Activated B cell treated with CpG ODN at 0.5 μM for 24 hours (primary cell): ENCODE data around the gene PTGR2. TPM values are rescaled to one million over a fixed set of nuclear protein-coding genes. Genes with fewer than 3 reads are reported as not detected.
"Not testable (repeated sequence)": the region's sequence is repeated elsewhere in the genome, so short reads cannot be mapped to it uniquely, and the experiment has no call there.

Source experiments
- ATAC-seq: fragments of 200-7000 bp; cut with Tn5 transposase; one replicate; pipeline ENCODE4 v1.10.0; 2021; ENCODE audit warnings: low read depth, mild to moderate bottlenecking, moderate library complexity
- CTCF ChIA-PET: fragments of 350-600 bp; sonication (Branson Sonifier 250); formaldehyde crosslinking; loops from one replicate; lab custom pipeline; 2021; ENCODE audit warnings: antibody characterized with exemption; lab: Charles Lee
- POLR2A ChIA-PET: fragments of 350-600 bp; sonication (Branson Sonifier 250); formaldehyde crosslinking; loops from one replicate; lab custom pipeline; 2021; ENCODE audit warnings: antibody characterized with exemption; lab: Charles Lee
- DNase-seq: peaks from one replicate; pipeline ENCODE4 v3.0.0; 2022
- H3K27ac Mint-ChIP-seq: one replicate; pipeline ENCODE4 v1.8.0; 2020; ENCODE audit warnings: mixed read lengths
- H3K27me3 Mint-ChIP-seq: one replicate; pipeline ENCODE4 v1.8.0; 2021; ENCODE audit warnings: mixed read lengths
- H3K36me3 Mint-ChIP-seq: one replicate; pipeline ENCODE4 v1.8.0; 2021; ENCODE audit warnings: low read depth, mixed read lengths
- H3K4me1 Mint-ChIP-seq: one replicate; pipeline ENCODE4 v1.8.0; 2021; ENCODE audit warnings: mixed read lengths
- H3K4me3 Mint-ChIP-seq: one replicate; pipeline ENCODE4 v1.8.0; 2020; ENCODE audit warnings: mild to moderate bottlenecking, mixed read lengths
- H3K9me3 Mint-ChIP-seq: one replicate; pipeline ENCODE4 v1.8.0; 2020; ENCODE audit warnings: mixed read lengths
- CTCF ChIP-seq: fragments of 200-600 bp; IDR thresholded peaks from one replicate; pipeline ENCODE4 v1.8.0; 2022; ENCODE audit warnings: antibody characterized with exemption, mild to moderate bottlenecking
- intact Hi-C: fragments of 100-400 bp; cut with micrococcal nuclease; formaldehyde crosslinking; loops from one replicate; pipeline ENCODE4 v1.15.1; 2024
- total RNA-seq: library from RNA; stranded (reverse); gene quantifications from 2 replicates; pipeline ENCODE4 v1.2.3, GENCODE V29; 2022

The PTGR2 gene
- total RNA-seq, 1 donor from 2014 or later: 4.8 TPM

GRCh38 chr14:73859145-73859544 lies 7.5 kb downstream of the PTGR2 start:
- Mint-ChIP-seq H3K4me1 (no peaks in the 10 kb centered on the region), H3K36me3 (peaks cover 3% of the 10 kb centered on the region), H3K4me3 (no peak overlapping the region), H3K27me3 (no peaks in the 10 kb centered on the region), H3K9me3 (no peaks in the 10 kb centered on the region), H3K27ac (no peak overlapping the region)
- DNase-seq (no peak), ATAC-seq (no peak)
- CTCF ChIA-PET: no interaction called here
- POLR2A ChIA-PET: no interaction called here
- intact Hi-C loops: no loop called here
- no peak for TF ChIP-seq CTCF

GRCh38 chr14:73861073-73861472 lies 9.4 kb downstream of the PTGR2 start:
- H3K9me3 Mint-ChIP-seq: no peaks in the 10 kb centered on the region
- ChIA-PET CTCF (interaction anchor here (0.7 kb wide), 1 partner anchor 36 kb away, joined by 3 read pairs; no protein-coding TSS in a partner anchor), POLR2A (no interaction called here)
- no peak for ATAC-seq
- H3K4me3 Mint-ChIP-seq: no peak overlapping the region
- H3K4me1 Mint-ChIP-seq: no peaks in the 10 kb centered on the region
- no peaks in the 10 kb centered on the region for H3K27me3 Mint-ChIP-seq
- H3K27ac Mint-ChIP-seq: no peak overlapping the region
- no peak for DNase-seq
- peaks cover 5% of the 10 kb centered on the region for H3K36me3 Mint-ChIP-seq
- TF ChIP-seq CTCF: no peak
- intact Hi-C loops: no loop called here

- no peaks in the 10 kb centered on the region for H3K9me3 Mint-ChIP-seq
- no peaks in the 10 kb centered on the region for H3K27me3 Mint-ChIP-seq
- intact Hi-C loops: no loop called here
- ChIA-PET POLR2A (interaction anchor here (0.7 kb wide), 1 partner anchor 30 kb away, joined by 3 read pairs; no protein-coding TSS in a partner anchor), CTCF (no interaction called here)
- no peak for ATAC-seq
- DNase-seq: no peak
- peaks cover 5% of the 10 kb centered on the region for H3K36me3 Mint-ChIP-seq
- H3K4me1 Mint-ChIP-seq: no peaks in the 10 kb centered on the region
- no peak for TF ChIP-seq CTCF
- no peak overlapping the region for H3K27ac Mint-ChIP-seq
- H3K4me3 Mint-ChIP-seq: no peak overlapping the region
These were observed 10.8 kb downstream of the PTGR2 start for GRCh38 chr14:73862480-73862879.

GRCh38 chr14:73863209-73863608 lies 11.6 kb downstream of the PTGR2 start:
- POLR2A ChIA-PET: no interaction called here
- no peak for TF ChIP-seq CTCF
- ATAC-seq (no peak), DNase-seq (no peak)
- H3K4me1 Mint-ChIP-seq: no peaks in the 10 kb centered on the region
- peaks cover 5% of the 10 kb centered on the region for H3K36me3 Mint-ChIP-seq
- H3K27ac Mint-ChIP-seq: no peak overlapping the region
- CTCF ChIA-PET: interaction anchor here (0.9 kb wide), 1 partner anchor 10 kb away, joined by 3 read pairs; no protein-coding TSS in a partner anchor
- H3K9me3 Mint-ChIP-seq: no peaks in the 10 kb centered on the region
- H3K4me3 Mint-ChIP-seq: no peak overlapping the region
- intact Hi-C loops: no loop called here
- H3K27me3 Mint-ChIP-seq: no peaks in the 10 kb centered on the region

- no peak overlapping the region for H3K4me3 Mint-ChIP-seq
- no peak for TF ChIP-seq CTCF
- no peak overlapping the region for H3K27ac Mint-ChIP-seq
- no peaks in the 10 kb centered on the region for H3K27me3 Mint-ChIP-seq
- POLR2A ChIA-PET: no interaction called here
- no peaks in the 10 kb centered on the region for H3K9me3 Mint-ChIP-seq
- intact Hi-C loops: no loop called here
- ATAC-seq (no peak), DNase-seq (no peak)
- no peaks in the 10 kb centered on the region for H3K4me1 Mint-ChIP-seq
- CTCF ChIA-PET: no interaction called here
- H3K36me3 Mint-ChIP-seq: peaks cover 5% of the 10 kb centered on the region
These were observed 14.0 kb downstream of the PTGR2 start for GRCh38 chr14:73865534-73866113.

GRCh38 chr14:73869754-73870153 lies 18.1 kb downstream of the PTGR2 start:
- CTCF ChIA-PET, POLR2A ChIA-PET, H3K4me3 Mint-ChIP-seq, ATAC-seq, DNase-seq, H3K4me1 Mint-ChIP-seq, H3K27me3 Mint-ChIP-seq, intact Hi-C loops, H3K36me3 Mint-ChIP-seq, H3K27ac Mint-ChIP-seq, H3K9me3 Mint-ChIP-seq: not testable (repeated sequence)
